ENCODE results near the gene GNB1.

- TF ChIP-seq, protein P1, sequence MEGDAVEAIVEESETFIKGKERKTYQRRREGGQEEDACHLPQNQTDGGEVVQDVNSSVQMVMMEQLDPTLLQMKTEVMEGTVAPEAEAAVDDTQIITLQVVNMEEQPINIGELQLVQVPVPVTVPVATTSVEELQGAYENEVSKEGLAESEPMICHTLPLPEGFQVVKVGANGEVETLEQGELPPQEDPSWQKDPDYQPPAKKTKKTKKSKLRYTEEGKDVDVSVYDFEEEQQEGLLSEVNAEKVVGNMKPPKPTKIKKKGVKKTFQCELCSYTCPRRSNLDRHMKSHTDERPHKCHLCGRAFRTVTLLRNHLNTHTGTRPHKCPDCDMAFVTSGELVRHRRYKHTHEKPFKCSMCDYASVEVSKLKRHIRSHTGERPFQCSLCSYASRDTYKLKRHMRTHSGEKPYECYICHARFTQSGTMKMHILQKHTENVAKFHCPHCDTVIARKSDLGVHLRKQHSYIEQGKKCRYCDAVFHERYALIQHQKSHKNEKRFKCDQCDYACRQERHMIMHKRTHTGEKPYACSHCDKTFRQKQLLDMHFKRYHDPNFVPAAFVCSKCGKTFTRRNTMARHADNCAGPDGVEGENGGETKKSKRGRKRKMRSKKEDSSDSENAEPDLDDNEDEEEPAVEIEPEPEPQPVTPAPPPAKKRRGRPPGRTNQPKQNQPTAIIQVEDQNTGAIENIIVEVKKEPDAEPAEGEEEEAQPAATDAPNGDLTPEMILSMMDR (IDR thresholded peaks at IDR 0.05), result no peak
- no peak for TF ChIP-seq EP300 (IDR thresholded peaks at IDR 0.05)
Measured at GRCh38 chr1:1757422-1758058, 133.3 kb downstream of the GNB1 start.
